MCF 10A (cell line): Measurements from ENCODE around the gene SYNPR. TPM values are rescaled to one million over a fixed set of nuclear protein-coding genes. Genes with fewer than 3 reads are reported as not detected.

ENCODE experiments used
- BruUV-seq: library from RNA; stranded (reverse); fragments of 400-500 nt; replicated peaks from 2 replicates; lab custom pipeline; 2021; lab: Mats Ljungman, UMichigan
- CTCF ChIA-PET: fragments of 300-600 bp; sonication (Branson Sonifier 250); formaldehyde crosslinking; extraction: SDS; loops from one replicate; lab custom pipeline; 2021; ENCODE audit warnings: antibody characterized with exemption, inconsistent platforms; lab: Yijun Ruan, JAX
- POLR2A ChIA-PET: fragments of 300-600, 350-650 bp; sonication (Branson Sonifier 250); formaldehyde crosslinking; extraction: SDS; loops from one replicate; lab custom pipeline; 2020; ENCODE audit warnings: antibody characterized with exemption, inconsistent platforms; lab: Yijun Ruan, JAX
- DNase-seq: peaks from one replicate; pipeline ENCODE4 v3.0.0-alpha.2; 2018; ENCODE audit not compliant: unreplicated experiment
- H3K27ac Mint-ChIP-seq: one replicate; pipeline ENCODE4 v1.8.0; 2022; ENCODE audit warnings: mild to moderate bottlenecking, low read depth, mixed read lengths; ENCODE audit not compliant: unreplicated experiment
- H3K27me3 Mint-ChIP-seq: one replicate; pipeline ENCODE4 v1.8.0; 2022; ENCODE audit warnings: mixed read lengths; ENCODE audit not compliant: insufficient read depth, unreplicated experiment
- H3K36me3 Mint-ChIP-seq: one replicate; pipeline ENCODE4 v1.8.0; 2022; ENCODE audit warnings: mild to moderate bottlenecking, moderate library complexity, mixed read lengths; ENCODE audit not compliant: insufficient read depth, unreplicated experiment
- H3K4me1 Mint-ChIP-seq: one replicate; pipeline ENCODE4 v1.8.0; 2022; ENCODE audit warnings: mixed read lengths; ENCODE audit not compliant: insufficient read depth, unreplicated experiment
- H3K4me3 Mint-ChIP-seq: one replicate; pipeline ENCODE4 v1.8.0; 2022; ENCODE audit warnings: mild to moderate bottlenecking, moderate library complexity, mixed read lengths; ENCODE audit not compliant: unreplicated experiment
- H3K9me3 Mint-ChIP-seq: one replicate; pipeline ENCODE4 v1.8.0; 2022; ENCODE audit warnings: mixed read lengths; ENCODE audit not compliant: unreplicated experiment
- CTCF ChIP-seq: fragments of 200-600 bp; IDR thresholded peaks from one replicate; pipeline ENCODE4 v1.8.0; 2022; ENCODE audit warnings: antibody characterized with exemption, mild to moderate bottlenecking; ENCODE audit not compliant: unreplicated experiment
- intact Hi-C: fragments of 100-400 bp; cut with micrococcal nuclease; formaldehyde crosslinking; loops from 2 replicates; pipeline ENCODE4 v1.14.1; 2022
- total RNA-seq: library from RNA; stranded (reverse); gene quantifications from 2 replicates; pipeline ENCODE4 v1.2.3, GENCODE V29; 2022

Gene SYNPR
- total RNA-seq, 1 experiment from 2014 or later = not detected

DNA sequence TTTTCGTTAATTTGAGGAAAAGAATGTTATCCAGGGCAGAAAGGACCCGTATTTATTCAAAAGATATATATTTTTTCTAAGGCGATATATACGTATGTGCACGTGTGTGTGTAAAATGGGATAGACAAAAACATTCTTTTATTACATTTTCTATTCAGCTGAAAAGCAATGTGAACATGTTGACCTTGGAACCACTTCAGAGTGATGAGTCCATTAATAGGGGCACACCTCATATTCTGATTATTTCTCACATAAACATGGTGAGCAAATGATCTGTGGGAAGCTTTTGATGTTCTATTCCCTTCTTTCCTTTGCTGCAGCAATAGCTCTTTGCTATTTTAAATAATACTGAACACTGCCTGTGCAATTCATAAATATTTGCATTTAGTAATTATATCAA lies 87.6 kb downstream of the SYNPR start:
- H3K27ac Mint-ChIP-seq = no peak overlapping the region
- H3K36me3 Mint-ChIP-seq = no peaks in the 10 kb centered on the region
- H3K4me3 Mint-ChIP-seq = no peak overlapping the region
- POLR2A ChIA-PET = no interaction called here
- TF ChIP-seq CTCF = no peak
- no peaks in the 10 kb centered on the region for H3K9me3 Mint-ChIP-seq
- no peaks in the 10 kb centered on the region for H3K4me1 Mint-ChIP-seq
- no peak for DNase-seq
- CTCF ChIA-PET = interaction anchor here (0.7 to 4.4 kb wide), 4 partner anchors 15 to 452 kb away, joined by 3 to 31 read pairs (median 4); no protein-coding TSS in a partner anchor
- peaks cover 40% of the 10 kb centered on the region for H3K27me3 Mint-ChIP-seq
- BruUV-seq = no TSS peak
- intact Hi-C loops = no loop called here

- TF ChIP-seq CTCF = no peak
- ChIA-PET CTCF (interaction anchor here (1.0 to 1.7 kb wide), 2 partner anchors 16 to 18 kb away, joined by 3 to 6 read pairs; no protein-coding TSS in a partner anchor), POLR2A (no interaction called here)
- no peaks in the 10 kb centered on the region for H3K4me1 Mint-ChIP-seq
- intact Hi-C loops = no loop called here
- H3K9me3 Mint-ChIP-seq = no peaks in the 10 kb centered on the region
- no peak for DNase-seq
- no peaks in the 10 kb centered on the region for H3K36me3 Mint-ChIP-seq
- no TSS peak for BruUV-seq
- no peak overlapping the region for H3K4me3 Mint-ChIP-seq
- H3K27ac Mint-ChIP-seq = no peak overlapping the region
- H3K27me3 Mint-ChIP-seq = peaks cover 41% of the 10 kb centered on the region
These were observed 92.0 kb downstream of the SYNPR start for GRCh38 chr3:63370094-63370493.

GRCh38 chr3:63383040-63383439 lies 104.9 kb downstream of the SYNPR start:
- no peak for DNase-seq
- TF ChIP-seq CTCF = no peak
- H3K4me3 Mint-ChIP-seq = no peak overlapping the region
- H3K27ac Mint-ChIP-seq = no peak overlapping the region
- no peaks in the 10 kb centered on the region for H3K4me1 Mint-ChIP-seq
- H3K36me3 Mint-ChIP-seq = no peaks in the 10 kb centered on the region
- BruUV-seq = no TSS peak
- POLR2A ChIA-PET = no interaction called here
- intact Hi-C loops = no loop called here
- CTCF ChIA-PET = interaction anchor here (0.7 kb wide), 1 partner anchor 39 kb away, joined by 3 read pairs; no protein-coding TSS in a partner anchor
- H3K27me3 Mint-ChIP-seq = peaks cover 89% of the 10 kb centered on the region
- H3K9me3 Mint-ChIP-seq = no peaks in the 10 kb centered on the region

- no peak for DNase-seq
- no peaks in the 10 kb centered on the region for H3K4me1 Mint-ChIP-seq
- no peak overlapping the region for H3K4me3 Mint-ChIP-seq
- TF ChIP-seq CTCF = no peak
- no peaks in the 10 kb centered on the region for H3K36me3 Mint-ChIP-seq
- no TSS peak for BruUV-seq
- H3K27me3 Mint-ChIP-seq = peaks cover 78% of the 10 kb centered on the region
- H3K9me3 Mint-ChIP-seq = no peaks in the 10 kb centered on the region
- CTCF ChIA-PET = interaction anchor here (0.7 to 1.3 kb wide), 3 partner anchors 34 to 50 kb away, joined by 3 to 6 read pairs (median 3); no protein-coding TSS in a partner anchor
- intact Hi-C loops = no loop called here
- POLR2A ChIA-PET = no interaction called here
- H3K27ac Mint-ChIP-seq = no peak overlapping the region
These were observed 106.3 kb downstream of the SYNPR start for GRCh38 chr3:63384382-63384781.
